H1 (cell line): ENCODE data around the gene PRR7. TPM values are rescaled to one million over a fixed set of nuclear protein-coding genes. Genes with fewer than 3 reads are reported as not detected.

ENCODE experiments used
- CTCF ChIA-PET: fragments of 300-600 bp; sonication (Branson Sonifier 250); formaldehyde crosslinking; loops from one replicate; lab custom pipeline; 2021; ENCODE audit not compliant: partially characterized antibody; lab: Charles Lee
- POLR2A ChIA-PET: fragments of 300-600 bp; sonication (Branson Sonifier 250); formaldehyde crosslinking; loops from one replicate; lab custom pipeline; 2021; ENCODE audit warnings: inconsistent platforms; ENCODE audit not compliant: partially characterized antibody; lab: Charles Lee
- DNase-seq, 2 experiments: peaks; one replicate each; pipeline versions ENCODE4 v3.0.0 to v3.0.0-alpha.2; 2010 to 2022; ENCODE audit warnings: low spot score in 2 of 2, low read depth in 1 of 2, mixed read lengths in 1 of 2
- FAIRE-seq: peaks from 2 replicates; lab custom pipeline; 2011; peaks lifted over from hg19 to GRCh38; lab: Jason Lieb, UNC
- H2AFZ ChIP-seq: 2 replicates; pipeline ENCODE4 v1.8.1; 2012; ENCODE audit warnings: low read length, inconsistent platforms
- H2AK5ac ChIP-seq: 2 replicates; pipeline ENCODE4 v1.6.1; 2013; ENCODE audit warnings: low read depth, low read length
- H2BK120ac ChIP-seq: replicated peaks from 2 replicates; pipeline ENCODE3; 2013; ENCODE audit warnings: low read depth, low read length, inconsistent platforms
- H2BK12ac ChIP-seq: 2 replicates; pipeline ENCODE4 v1.6.1; 2013; ENCODE audit warnings: low read depth, low read length
- H2BK15ac ChIP-seq: 2 replicates; pipeline ENCODE4 v1.6.1; 2013; ENCODE audit warnings: low read length
- H2BK20ac ChIP-seq: 2 replicates; pipeline ENCODE4 v1.6.1; 2013; ENCODE audit warnings: low read length
- H2BK5ac ChIP-seq: 2 replicates; pipeline ENCODE4 v1.6.1; 2013; ENCODE audit warnings: low read depth, low read length
- H3K14ac ChIP-seq: 2 replicates; pipeline ENCODE4 v1.6.1; 2013; ENCODE audit warnings: inconsistent platforms; ENCODE audit not compliant: insufficient read length
- H3K18ac ChIP-seq: 2 replicates; pipeline ENCODE4 v1.6.1; 2013; ENCODE audit warnings: low read length; ENCODE audit errors: extremely low read depth
- H3K23ac ChIP-seq: 2 replicates; pipeline ENCODE4 v1.6.1; 2013; ENCODE audit warnings: inconsistent platforms; ENCODE audit not compliant: insufficient read length
- H3K23me2 ChIP-seq: 2 replicates; pipeline ENCODE4 v1.6.1; 2013; ENCODE audit warnings: low read depth, low read length
- H3K27ac ChIP-seq: 2 replicates; pipeline ENCODE4 v1.6.1; 2011; ENCODE audit warnings: low read depth, low read length, inconsistent platforms
- H3K27me3 ChIP-seq, 4 experiments: replicated peaks in 1 of 4; 1 replicate in 1 of 4; 2 replicates in 3 of 4; pipeline versions ENCODE4 v1.6.1 to v1.8.1; 2011 to 2013; ENCODE audit warnings: low read length in 3 of 4, mild to moderate bottlenecking in 3 of 4, inconsistent platforms in 2 of 4, mixed read lengths in 2 of 4, moderate library complexity in 1 of 4; ENCODE audit not compliant: control insufficient read depth in 3 of 4, insufficient read depth in 3 of 4; ENCODE audit errors: extremely low read depth in 1 of 4
- H3K36me3 ChIP-seq, 4 experiments: 2 replicates each; pipeline versions ENCODE4 v1.6.1 to v1.8.1; 2011 to 2013; ENCODE audit warnings: mild to moderate bottlenecking in 4 of 4, low read length in 3 of 4, moderate library complexity in 2 of 4, control low read depth in 1 of 4, inconsistent platforms in 1 of 4; ENCODE audit not compliant: insufficient read depth in 4 of 4, control insufficient read depth in 2 of 4
- H3K4ac ChIP-seq: replicated peaks from 2 replicates; pipeline ENCODE3; 2013; ENCODE audit warnings: low read length, low read depth, mixed read lengths, inconsistent platforms; ENCODE audit not compliant: insufficient read length
- H3K4me1 ChIP-seq, 4 experiments: replicated peaks in 1 of 4; 1 replicate in 1 of 4; 2 replicates in 3 of 4; pipeline versions ENCODE4 v1.6.1 to v1.8.1; 2011 to 2013; ENCODE audit warnings: low read length in 3 of 4, inconsistent platforms in 2 of 4, mixed read lengths in 1 of 4; ENCODE audit not compliant: insufficient read depth in 4 of 4, control insufficient read depth in 3 of 4
- H3K4me2 ChIP-seq, 2 experiments: 2 replicates each; pipeline versions ENCODE4 v1.6.1 to v1.8.1; 2011 to 2013; ENCODE audit warnings: low read depth in 2 of 2, low read length in 2 of 2, control low read depth in 1 of 2, inconsistent platforms in 1 of 2, mild to moderate bottlenecking in 1 of 2; ENCODE audit not compliant: insufficient read depth in 1 of 2
- H3K4me3 ChIP-seq, 4 experiments: fragments of 200-600, 300-600 bp in 1 of 4; sonication (generic), shearing (Covaris generic), sonication (Bioruptor Twin) in 1 of 4; 2 replicates each; pipeline versions ENCODE4 v1.5.1 to v1.8.1; 2011 to 2016; ENCODE audit warnings: low read length in 4 of 4, low read depth in 3 of 4, control low read depth in 2 of 4, inconsistent platforms in 2 of 4, mild to moderate bottlenecking in 2 of 4, mixed read lengths in 1 of 4, moderate library complexity in 1 of 4; ENCODE audit not compliant: insufficient read depth in 2 of 4; ENCODE audit errors: extremely low read depth in 1 of 4
- H3K56ac ChIP-seq: replicated peaks from 2 replicates; pipeline ENCODE3; 2013; ENCODE audit warnings: low read depth, mild to moderate bottlenecking, mixed read lengths, low read length, inconsistent platforms; ENCODE audit not compliant: insufficient read length
- H3K79me1 ChIP-seq: 2 replicates; pipeline ENCODE4 v1.6.1; 2013; ENCODE audit warnings: low read depth, low read length, control low read depth
- H3K79me2 ChIP-seq, 2 experiments: 2 replicates each; pipeline versions ENCODE4 v1.6.1 to v1.8.1; 2012 to 2013; ENCODE audit warnings: low read length in 2 of 2, mild to moderate bottlenecking in 2 of 2, inconsistent platforms in 1 of 2; ENCODE audit not compliant: insufficient read depth in 2 of 2, control insufficient read depth in 1 of 2
- H3K9ac ChIP-seq, 4 experiments: replicated peaks in 1 of 4; 1 replicate in 1 of 4; 2 replicates in 3 of 4; pipeline versions ENCODE4 v1.6.1 to v1.8.1; 2011 to 2013; ENCODE audit warnings: low read depth in 3 of 4, low read length in 3 of 4, control low read depth in 2 of 4, mild to moderate bottlenecking in 2 of 4, moderate library complexity in 2 of 4, inconsistent platforms in 1 of 4; ENCODE audit errors: extremely low read depth in 1 of 4
- H3K9me3 ChIP-seq, 2 experiments: 2 replicates each; pipeline versions ENCODE4 v1.6.1 to v1.8.1; 2012 to 2013; ENCODE audit warnings: mild to moderate bottlenecking in 2 of 2, moderate library complexity in 2 of 2, control low read depth in 1 of 2, inconsistent platforms in 1 of 2, low read depth in 1 of 2, low read length in 1 of 2, mixed read lengths in 1 of 2; ENCODE audit not compliant: insufficient read depth in 2 of 2
- H4K20me1 ChIP-seq, 2 experiments: replicated peaks in 1 of 2; 2 replicates each; pipeline versions ENCODE3 to v1.8.1; 2011 to 2013; ENCODE audit warnings: inconsistent platforms in 2 of 2, low read length in 2 of 2, mild to moderate bottlenecking in 1 of 2; ENCODE audit not compliant: insufficient read depth in 2 of 2, control insufficient read depth in 1 of 2
- H4K5ac ChIP-seq: 2 replicates; pipeline ENCODE4 v1.6.1; 2013; ENCODE audit warnings: low read length, low read depth, mixed read lengths, inconsistent platforms; ENCODE audit not compliant: insufficient read length
- H4K8ac ChIP-seq: 2 replicates; pipeline ENCODE4 v1.8.0; 2013; ENCODE audit warnings: mild to moderate bottlenecking, moderate library complexity, low read length, inconsistent platforms; ENCODE audit not compliant: insufficient read depth; ENCODE audit errors: extremely low read depth
- H4K91ac ChIP-seq: replicated peaks from 2 replicates; pipeline ENCODE3; 2013; ENCODE audit warnings: low read length, mixed read lengths, inconsistent platforms; ENCODE audit not compliant: insufficient read length
- ASH2L ChIP-seq: fragments of 200-600, 300-600 bp; sonication (generic); IDR thresholded peaks from one replicate; pipeline ENCODE4 v1.7.1; 2017; ENCODE audit warnings: low read length
- CEBPB ChIP-seq: IDR thresholded peaks from 2 replicates; pipeline ENCODE4 v1.6.1; 2012; ENCODE audit warnings: low read depth, low read length
- HDAC2 ChIP-seq, 2 experiments: fragments of 300-600 bp in 1 of 2; sonication (generic) in 1 of 2; IDR thresholded peaks; 2 replicates each; pipeline ENCODE4 v1.6.1; 2011 to 2012; ENCODE audit warnings: low read depth in 2 of 2, low read length in 2 of 2, mild to moderate bottlenecking in 2 of 2, moderate library complexity in 2 of 2, borderline replicate concordance in 1 of 2, inconsistent platforms in 1 of 2
- JUND ChIP-seq: IDR thresholded peaks from 2 replicates; pipeline ENCODE4 v1.6.1; 2011; ENCODE audit warnings: mild to moderate bottlenecking, improper control_type of control experiment, low read length
- NRF1 ChIP-seq: IDR thresholded peaks from 2 replicates; pipeline ENCODE4 v1.6.1; 2011; ENCODE audit warnings: mild to moderate bottlenecking, low read depth, low read length, improper control_type of control experiment
- SIN3A ChIP-seq, 2 experiments: IDR thresholded peaks in 1 of 2; conservative IDR thresholded peaks in 1 of 2; 2 replicates each; pipeline ENCODE4 v1.6.1; 2011 to 2012; ENCODE audit warnings: low read length in 2 of 2, improper control_type of control experiment in 1 of 2, low read depth in 1 of 2, mild to moderate bottlenecking in 1 of 2
- SRF ChIP-seq: IDR thresholded peaks from 2 replicates; pipeline ENCODE4 v1.6.1; 2011; ENCODE audit warnings: mild to moderate bottlenecking, low read depth, low read length, moderate library complexity
- TAF7 ChIP-seq: optimal IDR thresholded peaks from 2 replicates; pipeline ENCODE3; 2011; ENCODE audit warnings: low read depth, mild to moderate bottlenecking, inconsistent platforms, low read length, moderate library complexity, borderline replicate concordance
- TEAD4 ChIP-seq: IDR thresholded peaks from 2 replicates; pipeline ENCODE4 v1.6.1; 2012; ENCODE audit warnings: low read depth, low read length, inconsistent platforms, mixed read lengths
- WGBS, 2 experiments: shearing (Covaris generic) in 1 of 2; methylation state at CpG; one replicate each; pipeline versions ENCODE4 v1.1.6 to v1.1.7; 2013 to 2015; ENCODE audit warnings: low lambda C conversion rate in 2 of 2, mixed read lengths in 2 of 2, inconsistent platforms in 1 of 2, low coverage in 1 of 2, missing lambda C conversion rate in 1 of 2; ENCODE audit not compliant: insufficient replicate concordance in 2 of 2, insufficient coverage in 1 of 2, insufficient read length in 1 of 2; ENCODE audit errors: extremely low coverage in 1 of 2, missing lambda C conversion rate in 1 of 2; 5-methylcytosine and 5-hydroxymethylcytosine counted together
- polyA plus RNA-seq, 7 experiments: library from polyadenylated mRNA; depleted of rRNA in 3 of 7; stranded (reverse) in 5 of 7; unstranded in 2 of 7; fragments of >200 nt in 5 of 7; fragments of 200-250 nt in 2 of 7; gene quantifications; 1 replicate in 5 of 7; 2 replicates in 1 of 7; 4 replicates in 1 of 7; pipeline versions ENCODE4 v1.2.1 to v1.2.3, GENCODE V29; 2011 to 2013; ENCODE audit warnings: missing spikeins in 2 of 7, mixed read lengths in 2 of 7
- total RNA-seq: library from RNA; stranded (reverse); fragmentation: NEBNext Ultra II Directional; extraction: Animal tissue kit (Norgen Biotek cat#: 25700); gene quantifications from 2 replicates; pipeline ENCODE4 v1.2.1, GENCODE V29; 2021
- TF ChIP-seq, protein P1 (sequence below): IDR thresholded peaks from 2 replicates; pipeline ENCODE4 v1.6.1; 2012; ENCODE audit warnings: inconsistent platforms

PRR7 gene
- total and polyA plus RNA-seq, 2 of the 8 experiments (the other 6 are each of a cell fraction or from before 2014, with no cell fraction given), result 8.0 to 11.8 TPM

GRCh38 chr5:177503351-177504085 is 56.9 kb downstream of the PRR7 start:
- Histone ChIP-seq H3K27ac (no peak overlapping the region), H3K9ac (no peak overlapping the region), H2BK12ac (no peak overlapping the region), H2AK5ac (no peak overlapping the region), H3K9me3 (no peaks in the 10 kb centered on the region), H3K4me3 (no peak overlapping the region), H2BK5ac (no peak overlapping the region; the same call in 1 of the 2 replicates), H2AFZ (no peak overlapping the region), H2BK15ac (no peak overlapping the region), H4K5ac (no peak overlapping the region), H3K27me3 (peaks cover under 1 to 9% (median 6%) of the 10 kb centered on the region in 4 experiments; a peak in 6 of 7 replicates), H3K79me2 (no peaks in the 10 kb centered on the region), H3K4me2 (no peak overlapping the region), H3K14ac (no peak overlapping the region), H3K4ac (no peak overlapping the region), H4K8ac (no peak overlapping the region), H3K23ac (no peak overlapping the region), H3K4me1 (peaks cover 0 to 7% (median 4%) of the 10 kb centered on the region in 4 experiments; a peak in 5 of 7 replicates), H4K20me1 (peaks cover 0 to 1% of the 10 kb centered on the region in 2 experiments), H3K79me1 (no peaks in the 10 kb centered on the region), H3K36me3 (peaks cover 0 to 10% (median 0%) of the 10 kb centered on the region in 4 experiments; a peak in 1 of 8 replicates), H3K56ac (no peak overlapping the region), H2BK120ac (no peak overlapping the region), H2BK20ac (no peak overlapping the region), H3K18ac (no peak overlapping the region), H3K23me2 (no peaks in the 10 kb centered on the region), H4K91ac (no peak overlapping the region)
- DNase-seq (no peak), FAIRE-seq (no peak)
- ChIA-PET POLR2A (interaction anchor here (1.2 to 65.5 kb wide), 5 partner anchors 12 to 101 kb away, joined by 3 to 3349 read pairs (median 7); partner anchors contain the start of genes DBN1, DDX41, PDLIM7 and PRR7), CTCF (interaction anchor here (0.8 to 20.8 kb wide), 10 partner anchors 6 to 194 kb away, joined by 3 to 306 read pairs (median 9); partner anchors contain the start of genes DBN1 and DOK3)
- WGBS, 2 experiments, result 92% methylated on average over 24 of the region's 24 CpGs; no CpG with 5 or more reads in 1 of the 2 experiments
- TF ChIP-seq HDAC2 (IDR thresholded peaks at IDR 0.05; ENCODE audit: borderline replicate concordance in 1 of 2, low read depth in 2 of 2, low read length in 2 of 2) (no peak), SRF (no peak), SIN3A (conservative IDR thresholded peaks at IDR 0.05 in 1 of 2, IDR thresholded peaks at IDR 0.05 in 1 of 2; ENCODE audit: low read depth in 1 of 2, low read length in 2 of 2) (no peak), TAF7 (no peak), NRF1 (no peak), TEAD4 (no peak), CEBPB (no peak), ASH2L (no peak), JUND (no peak)
- TF ChIP-seq, protein P1, sequence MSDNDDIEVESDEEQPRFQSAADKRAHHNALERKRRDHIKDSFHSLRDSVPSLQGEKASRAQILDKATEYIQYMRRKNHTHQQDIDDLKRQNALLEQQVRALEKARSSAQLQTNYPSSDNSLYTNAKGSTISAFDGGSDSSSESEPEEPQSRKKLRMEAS, result no peak
